NCI-H1436 (cell line): ENCODE data around the gene KRTAP10-5.
"Not testable (repeated sequence)": the region's sequence is repeated elsewhere in the genome, so short reads cannot be mapped to it uniquely, and the experiment has no call there.

Experiments used
- DNase-seq: peaks from one replicate; lab custom pipeline; 2025; lab: John Stamatoyannopoulos, UW

The KRTAP10-5 gene

GRCh38 chr21:44611551-44611950 is 31.1 kb upstream of the KRTAP10-5 start:
- no peak for DNase-seq

DNA sequence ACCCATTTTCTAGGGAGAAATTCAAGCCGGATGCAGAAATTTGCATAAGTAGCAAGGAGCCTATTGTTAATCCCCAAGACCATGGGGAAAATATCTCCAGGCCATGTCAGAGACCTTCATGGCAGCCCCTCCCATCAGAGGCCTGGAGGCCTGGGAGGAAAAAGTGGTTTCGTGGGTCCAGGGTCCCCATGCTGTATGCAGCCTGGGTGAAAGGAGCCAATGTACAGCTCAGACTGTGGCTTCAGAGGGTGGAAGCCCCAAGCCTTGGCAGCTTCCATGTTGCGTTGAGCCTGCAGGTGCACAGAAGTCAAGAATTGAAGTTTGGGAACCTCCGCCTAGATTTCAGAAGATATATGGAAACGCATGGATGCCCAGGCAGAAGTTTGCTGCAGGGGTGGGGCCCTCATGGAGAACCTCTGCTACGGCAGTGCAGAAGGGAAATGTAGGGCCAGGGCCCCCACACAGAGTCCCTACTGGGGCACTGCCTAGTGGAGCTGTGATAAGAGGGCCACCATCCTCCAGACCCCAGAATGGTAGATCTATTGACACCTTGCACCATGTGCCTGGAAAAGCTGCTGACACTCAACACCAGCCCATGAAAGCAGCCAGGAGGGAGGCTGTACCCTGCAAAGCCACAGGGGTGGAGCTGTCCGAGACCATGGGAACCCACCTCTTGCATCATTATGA is 29.9 kb upstream of the KRTAP10-5 start:
- not testable (repeated sequence) for DNase-seq

DNA sequence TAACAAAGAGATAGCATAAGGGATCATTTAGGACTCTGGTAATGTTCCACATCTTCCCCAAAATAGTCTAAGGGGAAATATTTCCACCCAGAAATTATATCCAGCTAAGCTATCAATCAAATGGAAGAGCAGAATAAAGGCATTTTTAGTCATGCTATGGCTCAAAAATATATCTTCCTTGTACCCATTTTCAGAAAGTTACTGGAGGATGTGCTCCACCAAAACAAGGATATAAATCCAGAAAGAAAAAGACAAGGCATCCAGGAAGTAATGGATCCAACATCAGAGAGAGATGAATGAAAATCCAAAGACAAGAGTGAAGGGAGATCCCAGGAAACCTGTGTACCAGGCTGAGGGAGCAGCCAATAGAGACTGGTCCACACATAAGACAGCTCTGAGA is 28.8 kb upstream of the KRTAP10-5 start:
- DNase-seq = no peak

- DNase-seq = no peak
These were observed 26.1 kb upstream of the KRTAP10-5 start for GRCh38 chr21:44606495-44606894.

- DNase-seq = no peak
These were observed 23.5 kb upstream of the KRTAP10-5 start for GRCh38 chr21:44603911-44604310.

DNA sequence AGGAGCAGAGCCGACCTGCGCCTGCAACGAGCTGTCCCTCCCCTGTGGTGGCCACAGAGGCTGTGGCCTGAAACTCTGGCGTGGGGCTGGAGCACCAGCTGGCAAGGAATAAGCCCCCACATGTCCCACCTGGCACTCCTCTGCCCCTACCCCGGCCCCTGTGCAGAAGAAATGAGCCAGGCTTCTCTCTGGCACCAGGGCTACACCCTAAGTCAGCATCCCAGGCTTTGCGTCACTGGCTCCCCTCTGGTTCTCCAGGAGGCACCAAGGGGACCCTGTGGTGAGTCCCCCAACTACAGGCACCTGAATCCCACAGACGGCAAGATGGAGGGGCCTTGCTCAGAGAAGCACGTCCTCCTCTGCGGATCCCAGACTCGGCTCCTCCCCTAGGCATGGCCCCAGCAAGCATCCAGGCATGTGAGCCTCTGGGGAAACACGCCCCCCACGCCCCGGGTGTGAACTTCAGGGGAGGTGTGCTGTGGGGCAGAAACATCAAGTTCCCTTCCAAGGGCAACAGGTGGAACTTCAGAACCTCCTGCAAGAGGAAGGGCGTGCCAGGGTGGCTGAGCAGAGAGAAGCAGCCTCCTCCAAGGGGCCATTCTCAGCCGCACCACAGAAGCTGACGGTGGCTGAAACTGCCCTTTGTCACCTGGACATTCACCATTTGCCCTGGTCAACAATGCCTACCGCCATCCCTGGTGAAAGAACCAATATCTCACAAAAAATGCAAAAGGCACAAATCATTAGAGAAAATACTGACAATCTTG is 22.9 kb upstream of the KRTAP10-5 start:
- no peak for DNase-seq

GRCh38 chr21:44602463-44602850 is 22.1 kb upstream of the KRTAP10-5 start:
- DNase-seq = no peak

DNA sequence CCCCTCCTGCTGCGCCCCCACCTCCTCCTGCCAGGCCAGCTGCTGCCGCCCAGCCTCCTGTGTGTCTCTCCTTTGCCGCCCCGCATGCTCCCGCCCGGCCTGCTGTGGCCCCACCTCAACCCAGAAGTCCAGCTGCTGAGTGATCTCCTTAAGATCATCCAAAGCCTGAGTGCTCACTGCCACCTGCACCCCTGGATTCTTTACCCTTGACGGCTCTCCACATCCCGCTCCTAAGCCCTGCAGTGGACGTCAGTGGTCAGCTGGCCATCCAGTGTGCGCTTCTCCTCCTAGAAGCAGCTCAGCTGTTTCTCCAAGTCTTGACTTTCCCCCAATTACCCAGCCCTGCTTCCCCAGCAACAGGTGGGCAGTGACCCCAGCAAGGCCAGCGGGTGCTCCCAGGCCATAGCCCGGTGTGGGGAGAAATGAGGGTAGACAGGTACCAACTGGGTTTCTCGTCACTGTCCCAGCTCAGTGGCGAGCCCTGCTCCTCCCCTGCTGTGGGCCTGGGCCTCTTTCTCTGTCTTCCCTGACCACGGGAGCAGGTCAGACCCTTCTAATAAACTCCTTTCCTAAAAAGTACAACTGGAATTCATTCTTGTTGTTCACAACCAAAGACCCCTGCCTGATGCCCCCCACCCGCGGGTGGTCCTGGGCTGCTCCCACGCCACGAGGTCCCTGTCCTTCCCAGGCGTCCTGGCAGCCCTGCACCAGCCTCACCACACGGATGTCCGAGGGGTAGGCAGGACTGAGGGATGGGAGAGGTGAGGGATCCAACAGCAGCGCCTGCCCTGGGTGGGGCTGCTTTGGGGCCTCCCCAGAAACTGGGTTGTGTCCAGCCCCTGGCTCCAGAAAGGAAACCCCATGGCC is 21.4 kb upstream of the KRTAP10-5 start:
- DNase-seq = no peak

GRCh38 chr21:44601091-44601490 is 20.7 kb upstream of the KRTAP10-5 start:
- not testable (repeated sequence) for DNase-seq

DNA sequence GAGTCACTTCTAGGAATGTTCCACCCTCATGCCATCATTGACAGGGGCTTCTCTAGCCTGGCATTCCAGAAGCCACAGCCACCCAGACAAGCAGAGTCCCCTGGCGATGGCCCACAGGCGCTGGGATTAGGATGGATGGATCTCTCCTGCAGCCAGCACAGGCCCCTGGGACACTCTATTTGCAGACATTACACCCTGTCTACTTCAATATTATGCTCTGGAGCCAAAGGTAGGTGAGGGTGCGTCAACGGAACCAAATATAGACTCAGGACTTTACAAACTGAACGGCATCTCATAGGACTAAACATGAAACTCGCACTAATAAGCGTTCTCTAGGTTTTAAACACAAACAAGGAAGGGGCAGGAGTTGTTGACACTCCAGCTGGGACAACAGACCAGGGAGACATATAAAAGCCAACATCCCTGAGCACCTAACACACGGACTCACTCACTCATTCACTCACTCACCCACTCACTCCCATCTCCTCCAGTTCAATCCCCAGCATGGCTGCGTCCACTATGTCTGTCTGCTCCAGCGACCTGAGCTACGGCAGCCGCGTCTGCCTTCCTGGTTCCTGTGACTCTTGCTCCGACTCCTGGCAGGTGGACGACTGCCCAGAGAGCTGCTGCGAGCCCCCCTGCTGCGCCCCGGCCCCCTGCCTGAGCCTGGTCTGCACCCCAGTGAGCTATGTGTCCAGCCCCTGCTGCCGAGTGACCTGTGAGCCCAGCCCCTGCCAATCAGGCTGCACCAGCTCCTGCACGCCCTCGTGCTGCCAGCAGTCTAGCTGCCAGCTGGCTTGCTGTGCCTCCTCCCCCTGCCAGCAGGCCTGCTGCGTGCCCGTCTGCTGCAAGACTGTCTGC is 19.9 kb upstream of the KRTAP10-5 start, which contains the start of gene KRTAP10-7:
TSS of gene KRTAP10-7 (plus strand) at position 480 of the 861 bp plus-strand sequence. CDS start at position 505, 25 bp downstream.
- not testable (repeated sequence) for DNase-seq

DNA sequence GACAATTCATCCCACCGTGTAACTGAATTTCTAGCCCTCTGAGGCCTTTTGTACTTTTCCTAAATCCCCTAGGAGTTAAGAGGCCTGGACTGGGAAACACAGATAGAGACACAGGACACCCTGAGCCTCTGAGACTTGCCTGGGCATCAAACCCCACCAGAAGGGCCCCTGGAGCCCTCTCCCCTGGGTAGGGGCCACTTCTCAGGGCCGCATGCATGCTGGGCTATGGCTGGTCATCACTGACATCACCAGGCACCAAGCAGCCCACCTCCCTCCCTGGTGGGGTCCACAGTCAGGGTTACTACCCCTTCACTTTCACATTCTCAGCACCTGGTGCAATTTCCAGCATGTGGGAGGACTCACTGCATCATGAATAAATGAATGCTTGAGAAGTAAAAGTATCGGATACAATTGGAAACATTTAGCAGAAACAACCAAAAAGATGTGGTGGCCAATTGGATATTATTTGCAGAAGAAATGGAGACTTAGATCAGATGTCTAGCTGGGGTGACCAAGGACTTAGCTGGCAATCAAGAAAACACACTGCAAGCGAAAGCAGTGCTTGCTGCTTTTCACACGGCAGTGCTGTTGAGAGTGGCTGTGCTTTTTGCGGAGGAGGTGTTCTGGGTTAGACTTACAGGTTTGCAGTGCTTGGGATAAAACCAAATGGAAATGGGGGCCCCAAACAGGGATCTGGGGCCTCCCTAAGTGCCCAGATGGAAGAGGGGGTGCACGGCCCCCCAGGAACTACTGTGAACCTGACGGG is 19.0 kb upstream of the KRTAP10-5 start:
- no peak for DNase-seq

DNA sequence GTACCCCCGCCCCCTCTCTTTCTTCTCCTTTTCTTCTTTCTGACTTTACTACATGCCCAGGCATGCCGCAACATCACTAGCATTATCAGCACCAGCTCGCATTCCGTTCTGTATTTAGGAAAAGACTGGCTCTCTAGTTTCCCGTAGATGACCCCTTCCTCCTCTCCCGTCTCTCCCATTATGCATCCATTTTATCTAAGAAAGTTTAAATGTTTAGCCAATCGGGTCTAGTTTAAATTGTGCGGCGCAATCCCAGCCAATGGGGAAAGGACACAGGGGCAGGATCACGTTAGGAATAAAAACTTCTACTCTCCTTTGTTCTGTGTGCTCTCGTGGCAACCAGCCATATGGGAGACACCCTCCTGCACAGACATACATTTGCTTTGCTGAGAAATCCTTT is 17.7 kb upstream of the KRTAP10-5 start:
- DNase-seq = no peak

- no peak for DNase-seq
These were observed 15.8 kb upstream of the KRTAP10-5 start for GRCh38 chr21:44596068-44596725.

GRCh38 chr21:44595524-44595923 is 15.1 kb upstream of the KRTAP10-5 start:
- no peak for DNase-seq

GRCh38 chr21:44594406-44594916 is 14.1 kb upstream of the KRTAP10-5 start:
- DNase-seq = no peak

GRCh38 chr21:44593598-44594405 is 13.4 kb upstream of the KRTAP10-5 start:
- DNase-seq = no peak

DNA sequence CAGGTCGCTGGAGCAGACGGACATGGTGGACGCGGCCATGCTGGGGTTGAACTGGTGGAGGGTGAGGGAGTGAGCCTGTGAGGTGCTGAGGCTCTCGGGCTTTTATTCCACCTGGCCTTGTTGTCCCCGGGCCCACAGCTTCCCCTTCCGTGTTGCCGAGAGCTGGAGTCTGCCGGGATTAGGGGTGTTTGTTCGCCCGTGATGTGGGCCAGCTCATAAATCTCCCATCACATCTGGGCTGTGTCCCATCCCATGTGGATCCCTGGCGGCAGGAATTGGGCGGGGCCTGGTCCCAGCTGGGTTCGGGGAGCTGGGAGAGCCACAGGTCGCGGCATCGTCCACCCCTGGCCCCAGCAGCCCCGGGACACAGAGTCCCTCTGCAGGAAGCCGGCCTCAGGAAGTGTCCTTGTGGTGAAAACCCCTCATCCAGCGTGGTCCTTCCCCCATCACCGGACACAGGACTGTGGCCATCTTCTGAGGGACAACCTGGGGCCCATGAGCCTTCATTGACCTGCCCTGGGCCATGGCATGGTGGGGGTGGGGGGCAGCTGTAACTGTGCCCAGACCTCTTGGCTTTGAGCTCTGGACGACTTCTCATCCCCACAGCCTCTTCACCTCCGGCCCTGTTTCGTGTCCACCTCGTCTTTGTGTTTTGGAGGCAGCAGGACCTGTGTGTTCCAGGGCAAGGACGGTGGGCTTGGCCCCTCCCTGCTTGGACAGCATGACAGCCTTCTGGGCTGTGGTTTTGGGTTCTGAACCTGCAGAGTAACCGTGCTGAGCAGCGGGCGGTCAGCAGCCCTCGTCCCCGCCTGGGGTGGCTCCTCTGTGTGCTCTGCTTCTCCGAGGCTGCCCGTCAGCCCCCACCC is 12.3 kb upstream of the KRTAP10-5 start, which contains the start of gene KRTAP10-6:
TSS of gene KRTAP10-6 (minus strand) at position 60 of the 866 bp plus-strand sequence. CDS start at position 39, 21 bp downstream.
- DNase-seq = no peak

- not testable (repeated sequence) for DNase-seq
These were observed 11.4 kb upstream of the KRTAP10-5 start for GRCh38 chr21:44591801-44592130.
